ENCODE data around the gene THSD4.

The THSD4 gene

DNA sequence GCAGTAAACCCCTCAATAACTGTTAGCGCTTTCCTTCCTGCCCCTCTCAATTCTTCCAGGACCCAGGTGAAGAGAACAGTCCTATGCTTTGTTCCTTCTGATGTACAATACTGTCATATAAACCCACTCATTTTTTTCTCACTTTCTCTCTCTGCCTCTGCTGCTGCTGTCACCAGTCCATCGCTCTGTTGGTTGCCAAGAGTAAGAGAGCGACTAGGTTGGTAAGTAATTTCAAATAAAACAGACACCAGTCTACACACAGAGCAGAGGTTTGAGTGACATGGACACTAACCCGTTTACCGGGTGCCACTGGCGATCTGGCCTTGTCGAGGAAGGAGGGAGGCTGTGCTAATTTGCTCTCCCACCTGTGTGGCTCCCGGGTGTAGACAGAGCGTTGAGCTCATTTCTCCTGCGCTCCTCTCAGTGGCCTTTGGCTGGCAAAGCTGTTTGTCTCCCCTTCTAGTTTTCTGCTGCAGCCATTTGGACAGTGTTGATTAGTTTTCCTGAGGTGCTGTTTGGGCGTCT is 215.4 kb downstream of the THSD4 start:
- H3K4me3 ChIP-seq (ENCODE audit: low read depth, low read length): no peak overlapping the region
- TF ChIP-seq, protein P1, sequence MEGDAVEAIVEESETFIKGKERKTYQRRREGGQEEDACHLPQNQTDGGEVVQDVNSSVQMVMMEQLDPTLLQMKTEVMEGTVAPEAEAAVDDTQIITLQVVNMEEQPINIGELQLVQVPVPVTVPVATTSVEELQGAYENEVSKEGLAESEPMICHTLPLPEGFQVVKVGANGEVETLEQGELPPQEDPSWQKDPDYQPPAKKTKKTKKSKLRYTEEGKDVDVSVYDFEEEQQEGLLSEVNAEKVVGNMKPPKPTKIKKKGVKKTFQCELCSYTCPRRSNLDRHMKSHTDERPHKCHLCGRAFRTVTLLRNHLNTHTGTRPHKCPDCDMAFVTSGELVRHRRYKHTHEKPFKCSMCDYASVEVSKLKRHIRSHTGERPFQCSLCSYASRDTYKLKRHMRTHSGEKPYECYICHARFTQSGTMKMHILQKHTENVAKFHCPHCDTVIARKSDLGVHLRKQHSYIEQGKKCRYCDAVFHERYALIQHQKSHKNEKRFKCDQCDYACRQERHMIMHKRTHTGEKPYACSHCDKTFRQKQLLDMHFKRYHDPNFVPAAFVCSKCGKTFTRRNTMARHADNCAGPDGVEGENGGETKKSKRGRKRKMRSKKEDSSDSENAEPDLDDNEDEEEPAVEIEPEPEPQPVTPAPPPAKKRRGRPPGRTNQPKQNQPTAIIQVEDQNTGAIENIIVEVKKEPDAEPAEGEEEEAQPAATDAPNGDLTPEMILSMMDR (IDR thresholded peaks at IDR 0.05; ENCODE audit: control insufficient read depth, extremely low read depth, insufficient read depth): no peak
- DNase-seq (ENCODE audit: low read depth): no peak

- no peak for DNase-seq (ENCODE audit: low read depth)
- no peak overlapping the region for H3K4me3 ChIP-seq (ENCODE audit: low read depth, low read length)
- TF ChIP-seq, protein P1 (IDR thresholded peaks at IDR 0.05; ENCODE audit: control insufficient read depth, extremely low read depth, insufficient read depth): no peak
Measured at GRCh38 chr15:71331173-71331572, 215.9 kb downstream of the THSD4 start.

- TF ChIP-seq, protein P1 (IDR thresholded peaks at IDR 0.05; ENCODE audit: control insufficient read depth, extremely low read depth, insufficient read depth): no peak
- DNase-seq (ENCODE audit: low read depth): no peak
- no peak overlapping the region for H3K4me3 ChIP-seq (ENCODE audit: low read depth, low read length)
Measured at GRCh38 chr15:71332431-71333004, 217.2 kb downstream of the THSD4 start.

DNA sequence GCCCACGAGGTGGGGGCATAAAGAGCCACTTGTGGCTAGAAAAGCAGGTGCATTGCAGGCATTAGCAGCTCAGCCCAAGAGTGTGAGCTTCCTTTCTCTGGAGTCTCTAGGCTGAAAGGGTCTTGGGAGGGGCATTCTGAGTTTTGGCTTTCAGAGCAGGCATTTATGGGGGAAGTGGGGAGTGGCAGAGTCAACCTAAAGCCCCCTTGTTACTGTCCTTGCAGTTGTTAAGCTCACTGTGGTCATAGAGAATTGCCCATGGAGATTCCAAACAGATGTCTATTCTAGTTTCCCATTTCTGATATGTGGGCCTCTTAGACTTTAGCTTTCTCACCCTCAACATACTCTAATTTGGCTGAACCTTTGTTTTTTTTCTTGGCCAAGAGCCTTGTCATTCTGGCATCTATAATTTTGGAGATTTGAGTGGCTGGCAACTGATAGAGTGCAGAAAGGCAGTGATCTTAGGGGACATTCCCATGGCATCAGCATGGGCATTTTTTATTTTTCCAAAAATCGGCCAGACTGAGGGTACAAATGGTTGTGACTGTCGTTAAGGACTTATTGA is 217.9 kb downstream of the THSD4 start:
- no peak overlapping the region for H3K4me3 ChIP-seq (ENCODE audit: low read depth, low read length)
- no peak for DNase-seq (ENCODE audit: low read depth)
- TF ChIP-seq, protein P1 (IDR thresholded peaks at IDR 0.05; ENCODE audit: control insufficient read depth, extremely low read depth, insufficient read depth): no peak

GRCh38 chr15:71333839-71334238 is 218.6 kb downstream of the THSD4 start:
- no peak overlapping the region for H3K4me3 ChIP-seq (ENCODE audit: low read depth, low read length)
- DNase-seq (ENCODE audit: low read depth): no peak
- TF ChIP-seq, protein P1 (IDR thresholded peaks at IDR 0.05; ENCODE audit: control insufficient read depth, extremely low read depth, insufficient read depth): no peak

GRCh38 chr15:71334434-71334833 is 219.2 kb downstream of the THSD4 start:
- no peak overlapping the region for H3K4me3 ChIP-seq (ENCODE audit: low read depth, low read length)
- DNase-seq (ENCODE audit: low read depth): no peak
- TF ChIP-seq, protein P1 (IDR thresholded peaks at IDR 0.05; ENCODE audit: control insufficient read depth, extremely low read depth, insufficient read depth): no peak

DNA sequence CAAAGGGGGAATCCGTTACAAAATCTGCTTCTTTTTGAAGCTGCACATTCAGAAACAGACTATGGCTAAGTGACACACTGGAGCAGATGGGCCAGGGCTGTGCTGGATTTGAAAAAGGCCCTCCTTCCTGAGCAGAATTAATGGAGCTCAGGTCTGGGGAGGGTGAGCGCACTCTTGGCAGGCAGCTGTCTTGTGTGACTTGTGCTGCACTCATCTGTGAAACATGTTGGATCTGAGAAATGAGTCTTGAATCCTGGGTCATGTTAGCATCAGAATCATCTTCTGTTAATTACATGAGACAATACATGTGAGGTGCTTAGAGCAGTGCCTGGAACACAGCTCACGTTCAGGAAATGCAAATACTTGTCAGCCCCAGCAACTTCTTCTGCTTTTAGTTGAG is 219.6 kb downstream of the THSD4 start:
- TF ChIP-seq, protein P1 (IDR thresholded peaks at IDR 0.05; ENCODE audit: control insufficient read depth, extremely low read depth, insufficient read depth): no peak
- H3K4me3 ChIP-seq (ENCODE audit: low read depth, low read length): no peak overlapping the region
- DNase-seq (ENCODE audit: low read depth): no peak
